Measurements from ENCODE around the gene GAS7. TPM values are rescaled to one million over a fixed set of nuclear protein-coding genes. Genes with fewer than 3 reads are reported as not detected.
A peak's percentile ranks its signal among the peaks of the same experiment; 100 is the strongest.

The GAS7 gene
- total RNA-seq, 1 experiment from 2014 or later, result 6.0 TPM

DNA sequence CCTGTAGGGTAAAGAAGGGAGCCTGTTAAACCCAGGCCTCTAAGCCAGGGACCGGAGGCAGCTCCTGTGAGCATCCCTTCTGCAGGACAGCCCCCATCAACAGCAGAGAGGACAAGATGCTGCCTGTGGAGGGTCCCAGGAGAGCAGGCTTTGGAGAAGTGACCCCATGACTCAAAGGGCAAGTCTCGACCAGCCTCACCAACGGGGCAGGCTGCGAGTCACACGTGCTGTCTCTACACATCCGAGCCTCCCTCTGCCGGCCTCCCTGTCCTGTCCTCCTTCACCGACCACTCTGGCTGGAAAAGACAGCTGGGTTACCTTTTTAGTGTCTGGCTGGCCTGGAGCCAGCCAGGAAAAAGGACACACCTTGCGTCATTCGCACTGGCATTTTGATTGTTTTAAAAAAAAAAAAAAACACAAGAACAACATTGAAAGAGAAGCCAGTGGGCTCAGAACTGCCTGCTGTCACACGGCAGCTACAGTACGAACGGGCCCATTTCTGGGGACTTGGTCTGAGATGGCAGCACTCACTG, 218.9 kb downstream of the GAS7 start:
- no peak overlapping the region for H4K91ac ChIP-seq (ENCODE audit: insufficient read length, low read depth, low read length)

More for the DNA sequence above, 218.9 kb downstream of the GAS7 start:
- peak overlapping the region; percentile 56 for H3K18ac ChIP-seq (ENCODE audit: insufficient read length, low read depth, low read length)
- H2BK15ac ChIP-seq (ENCODE audit: low read depth, low read length), result no peak overlapping the region
- H3K9ac ChIP-seq (ENCODE audit: extremely low read depth, insufficient read length, low read length), result no peak overlapping the region
- no peaks in the 10 kb centered on the region for H4K20me1 ChIP-seq (ENCODE audit: control insufficient read depth, insufficient read depth, insufficient read length)
- Mint-ChIP-seq H3K36me3 (ENCODE audit: insufficient read depth in 1 of 3, low read depth in 3 of 3) (no peaks in the 10 kb centered on the region), H3K4me1 (peaks cover 9 to 13% of the 10 kb centered on the region in 2 experiments), H3K9me3 (no peaks in the 10 kb centered on the region), H3K27me3 (ENCODE audit: low read depth) (no peaks in the 10 kb centered on the region), H3K4me3 (no peak overlapping the region), H3K27ac (peak overlapping the region in 1 of 3 experiments; percentile 77; a peak in 1 of 7 replicates)
- no peak overlapping the region for H3K14ac ChIP-seq (ENCODE audit: insufficient read depth, low read length)
- H4K8ac ChIP-seq (replicated peaks; ENCODE audit: insufficient read length, low read depth, low read length), result no peak overlapping the region
- H2AFZ ChIP-seq (ENCODE audit: low read length), result no peak overlapping the region
- H3K56ac ChIP-seq (ENCODE audit: insufficient read length, low read depth, low read length), result no peak overlapping the region
- TF ChIP-seq, protein P1, sequence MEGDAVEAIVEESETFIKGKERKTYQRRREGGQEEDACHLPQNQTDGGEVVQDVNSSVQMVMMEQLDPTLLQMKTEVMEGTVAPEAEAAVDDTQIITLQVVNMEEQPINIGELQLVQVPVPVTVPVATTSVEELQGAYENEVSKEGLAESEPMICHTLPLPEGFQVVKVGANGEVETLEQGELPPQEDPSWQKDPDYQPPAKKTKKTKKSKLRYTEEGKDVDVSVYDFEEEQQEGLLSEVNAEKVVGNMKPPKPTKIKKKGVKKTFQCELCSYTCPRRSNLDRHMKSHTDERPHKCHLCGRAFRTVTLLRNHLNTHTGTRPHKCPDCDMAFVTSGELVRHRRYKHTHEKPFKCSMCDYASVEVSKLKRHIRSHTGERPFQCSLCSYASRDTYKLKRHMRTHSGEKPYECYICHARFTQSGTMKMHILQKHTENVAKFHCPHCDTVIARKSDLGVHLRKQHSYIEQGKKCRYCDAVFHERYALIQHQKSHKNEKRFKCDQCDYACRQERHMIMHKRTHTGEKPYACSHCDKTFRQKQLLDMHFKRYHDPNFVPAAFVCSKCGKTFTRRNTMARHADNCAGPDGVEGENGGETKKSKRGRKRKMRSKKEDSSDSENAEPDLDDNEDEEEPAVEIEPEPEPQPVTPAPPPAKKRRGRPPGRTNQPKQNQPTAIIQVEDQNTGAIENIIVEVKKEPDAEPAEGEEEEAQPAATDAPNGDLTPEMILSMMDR (conservative IDR thresholded peaks at IDR 0.05), result no peak
- WGBS (ENCODE audit: extremely low coverage, insufficient read length, low lambda C conversion rate), result no CpG with 5 or more reads among the region's 13 CpGs
- H3T11ph ChIP-seq (ENCODE audit: low read length), result no peak overlapping the region
- no peaks in the 10 kb centered on the region for H3K79me2 ChIP-seq (ENCODE audit: insufficient read depth, low read length)
- H3K79me1 ChIP-seq (ENCODE audit: insufficient read depth, low read depth, low read length, poor library complexity, severe bottlenecking), result no peaks in the 10 kb centered on the region
- H3K27ac ChIP-seq (ENCODE audit: insufficient read length, low read depth, low read length), result no peak overlapping the region
- no peaks in the 10 kb centered on the region for H3K27me3 ChIP-seq (ENCODE audit: insufficient read depth, low read length)
- H2BK20ac ChIP-seq (ENCODE audit: low read depth, low read length, poor library complexity, severe bottlenecking), result no peak overlapping the region
- H2BK12ac ChIP-seq (ENCODE audit: insufficient read length, low read depth, low read length), result no peak overlapping the region
- no peaks in the 10 kb centered on the region for H3K23me2 ChIP-seq (ENCODE audit: insufficient read length, low read depth, low read length, poor library complexity, severe bottlenecking)
- H3K4me2 ChIP-seq (ENCODE audit: insufficient read depth, insufficient read length, low read length), result no peak overlapping the region
- no peaks in the 10 kb centered on the region for H3K4me1 ChIP-seq (ENCODE audit: insufficient read depth, low read length)
- H2BK5ac ChIP-seq (ENCODE audit: insufficient read length, low read length), result no peak overlapping the region
- no peak for DNase-seq
- no peaks in the 10 kb centered on the region for H3K9me3 ChIP-seq (ENCODE audit: control insufficient read depth, low read depth, low read length)
- H4K5ac ChIP-seq (ENCODE audit: insufficient read length, low read depth, low read length), result no peak overlapping the region
- H3K23ac ChIP-seq (ENCODE audit: insufficient read length, low read depth, low read length), result no peak overlapping the region
- no peak overlapping the region for H2BK120ac ChIP-seq (ENCODE audit: low read depth, low read length, poor library complexity, severe bottlenecking)
- H3K4ac ChIP-seq (ENCODE audit: low read depth, low read length), result no peak overlapping the region
- H2AK5ac ChIP-seq (ENCODE audit: insufficient read length, low read length), result no peak overlapping the region
